ENCODE measurements around the gene FAM171A1.

DNA sequence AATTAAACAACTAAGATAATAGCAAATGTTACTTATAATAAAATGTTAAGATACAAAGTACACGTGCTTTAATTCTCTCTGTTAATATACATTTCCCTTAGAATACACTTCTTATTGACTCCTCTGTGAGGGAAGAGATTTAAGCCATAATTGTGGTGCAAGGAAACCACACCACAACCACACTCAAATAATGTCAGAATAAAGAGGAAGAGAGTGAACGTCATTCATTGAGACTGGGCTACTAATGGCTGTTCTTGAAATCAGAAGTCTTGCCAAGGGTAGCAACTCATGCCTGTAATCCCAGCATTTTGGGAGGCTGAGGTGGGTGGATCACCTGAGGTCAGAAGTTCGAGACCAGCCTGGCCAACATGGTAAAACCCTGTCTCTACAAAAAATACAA lies 10.0 kb downstream of the FAM171A1 start:
- TF ChIP-seq, protein P1, sequence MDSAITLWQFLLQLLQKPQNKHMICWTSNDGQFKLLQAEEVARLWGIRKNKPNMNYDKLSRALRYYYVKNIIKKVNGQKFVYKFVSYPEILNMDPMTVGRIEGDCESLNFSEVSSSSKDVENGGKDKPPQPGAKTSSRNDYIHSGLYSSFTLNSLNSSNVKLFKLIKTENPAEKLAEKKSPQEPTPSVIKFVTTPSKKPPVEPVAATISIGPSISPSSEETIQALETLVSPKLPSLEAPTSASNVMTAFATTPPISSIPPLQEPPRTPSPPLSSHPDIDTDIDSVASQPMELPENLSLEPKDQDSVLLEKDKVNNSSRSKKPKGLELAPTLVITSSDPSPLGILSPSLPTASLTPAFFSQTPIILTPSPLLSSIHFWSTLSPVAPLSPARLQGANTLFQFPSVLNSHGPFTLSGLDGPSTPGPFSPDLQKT (CRISPR knock-in tag; IDR thresholded peaks at IDR 0.05; ENCODE audit: borderline replicate concordance), result no peak
- TF ChIP-seq MZF1 (CRISPR knock-in tag; IDR thresholded peaks at IDR 0.05; ENCODE audit: borderline replicate concordance) (no peak), EZH2 (conservative IDR thresholded peaks at IDR 0.05; ENCODE audit: low read depth, low read length) (no peak), ZNF253 (CRISPR knock-in tag; IDR thresholded peaks at IDR 0.05; ENCODE audit: borderline replicate concordance) (no peak), FOXM1 (CRISPR knock-in tag; IDR thresholded peaks at IDR 0.05) (no peak)
- TF ChIP-seq, protein P2, sequence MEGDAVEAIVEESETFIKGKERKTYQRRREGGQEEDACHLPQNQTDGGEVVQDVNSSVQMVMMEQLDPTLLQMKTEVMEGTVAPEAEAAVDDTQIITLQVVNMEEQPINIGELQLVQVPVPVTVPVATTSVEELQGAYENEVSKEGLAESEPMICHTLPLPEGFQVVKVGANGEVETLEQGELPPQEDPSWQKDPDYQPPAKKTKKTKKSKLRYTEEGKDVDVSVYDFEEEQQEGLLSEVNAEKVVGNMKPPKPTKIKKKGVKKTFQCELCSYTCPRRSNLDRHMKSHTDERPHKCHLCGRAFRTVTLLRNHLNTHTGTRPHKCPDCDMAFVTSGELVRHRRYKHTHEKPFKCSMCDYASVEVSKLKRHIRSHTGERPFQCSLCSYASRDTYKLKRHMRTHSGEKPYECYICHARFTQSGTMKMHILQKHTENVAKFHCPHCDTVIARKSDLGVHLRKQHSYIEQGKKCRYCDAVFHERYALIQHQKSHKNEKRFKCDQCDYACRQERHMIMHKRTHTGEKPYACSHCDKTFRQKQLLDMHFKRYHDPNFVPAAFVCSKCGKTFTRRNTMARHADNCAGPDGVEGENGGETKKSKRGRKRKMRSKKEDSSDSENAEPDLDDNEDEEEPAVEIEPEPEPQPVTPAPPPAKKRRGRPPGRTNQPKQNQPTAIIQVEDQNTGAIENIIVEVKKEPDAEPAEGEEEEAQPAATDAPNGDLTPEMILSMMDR (CRISPR knock-in tag; IDR thresholded peaks at IDR 0.05), result no peak
